Subcutaneous abdominal adipose tissue (tissue), 5 donors: ENCODE data around the gene PRRX1.

Experiments
- H3K27ac ChIP-seq: one replicate; pipeline ENCODE4 v1.7.0; 2013; ENCODE audit warnings: low read depth, mild to moderate bottlenecking, inconsistent platforms, low read length, moderate library complexity
- H3K27me3 ChIP-seq, 5 donors: one replicate each; pipeline ENCODE4 v1.7.0; 2013; ENCODE audit warnings: low read length in 5 of 5, inconsistent platforms in 1 of 5; ENCODE audit not compliant: control insufficient read depth in 5 of 5, insufficient read depth in 4 of 5
- H3K36me3 ChIP-seq, 5 donors: one replicate each; pipeline ENCODE4 v1.7.0; 2013; ENCODE audit warnings: low read length in 5 of 5; ENCODE audit not compliant: control insufficient read depth in 5 of 5, insufficient read depth in 5 of 5
- H3K4me1 ChIP-seq, 5 donors: one replicate each; pipeline ENCODE4 v1.7.0; 2013; ENCODE audit warnings: low read length in 5 of 5, mild to moderate bottlenecking in 3 of 5, moderate library complexity in 1 of 5; ENCODE audit not compliant: control insufficient read depth in 5 of 5, insufficient read depth in 5 of 5
- H3K4me3 ChIP-seq, 5 donors: one replicate each; pipeline ENCODE4 v1.7.0; 2013; ENCODE audit warnings: low read length in 5 of 5, low read depth in 1 of 5
- H3K9ac ChIP-seq, 5 donors: one replicate each; pipeline ENCODE4 v1.7.0; 2013; ENCODE audit warnings: low read length in 5 of 5, mild to moderate bottlenecking in 4 of 5, moderate library complexity in 3 of 5
- H3K9me3 ChIP-seq, 5 donors: one replicate each; pipeline ENCODE4 v1.7.0; 2013; ENCODE audit warnings: low read length in 5 of 5; ENCODE audit not compliant: control insufficient read depth in 5 of 5
- donor health status: healthy.
- donor health status: healthy.
- donor health status: healthy.
- donor health status: healthy.
- donor health status: healthy.

Gene PRRX1

GRCh38 chr1:170743083-170743482 is 79.2 kb downstream of the PRRX1 start:
- Histone ChIP-seq H3K9me3 (peaks cover 0 to 6% (median 2%) of the 10 kb centered on the region in 5 donors), H3K4me1 (no peaks in the 10 kb centered on the region), H3K27ac (no peak overlapping the region), H3K4me3 (no peak overlapping the region), H3K9ac (no peak overlapping the region), H3K27me3 (no peaks in the 10 kb centered on the region), H3K36me3 (no peaks in the 10 kb centered on the region)

DNA sequence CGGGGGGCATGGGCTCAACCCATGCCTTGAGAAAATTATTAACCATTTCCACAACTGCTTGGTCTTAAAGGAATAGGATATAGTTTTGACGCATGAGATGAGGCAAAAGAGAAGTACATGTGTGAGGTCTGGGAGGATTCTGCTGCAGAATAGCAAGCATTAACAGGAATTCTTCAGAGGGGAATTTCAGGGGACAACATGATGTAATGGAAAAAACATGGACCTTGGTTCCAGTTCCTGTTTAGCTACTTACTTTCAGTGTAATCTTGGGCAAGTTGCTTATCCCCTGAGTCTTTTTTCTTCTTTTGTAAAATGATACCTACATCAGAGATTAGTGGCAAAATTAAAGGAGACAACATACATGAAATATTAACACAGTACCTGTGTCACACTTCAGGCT is 85.6 kb downstream of the PRRX1 start:
- H3K4me3 ChIP-seq: no peak overlapping the region
- H3K9ac ChIP-seq: no peak overlapping the region
- no peaks in the 10 kb centered on the region for H3K36me3 ChIP-seq
- H3K9me3 ChIP-seq: peaks cover 0 to under 1% (median 0%) of the 10 kb centered on the region in 5 donors
- H3K27ac ChIP-seq: no peak overlapping the region
- no peaks in the 10 kb centered on the region for H3K27me3 ChIP-seq
- no peaks in the 10 kb centered on the region for H3K4me1 ChIP-seq

- H3K27ac ChIP-seq: no peak overlapping the region
- H3K4me1 ChIP-seq: no peaks in the 10 kb centered on the region
- no peaks in the 10 kb centered on the region for H3K9me3 ChIP-seq
- H3K36me3 ChIP-seq: no peaks in the 10 kb centered on the region
- no peaks in the 10 kb centered on the region for H3K27me3 ChIP-seq
- H3K4me3 ChIP-seq: no peak overlapping the region
- H3K9ac ChIP-seq: no peak overlapping the region
Observed at GRCh38 chr1:170749959-170750358, 86.0 kb downstream of the PRRX1 start.

- Histone ChIP-seq H3K27ac (no peak overlapping the region), H3K36me3 (no peaks in the 10 kb centered on the region), H3K4me3 (no peak overlapping the region), H3K9me3 (no peaks in the 10 kb centered on the region), H3K27me3 (no peaks in the 10 kb centered on the region), H3K9ac (no peak overlapping the region), H3K4me1 (no peaks in the 10 kb centered on the region)
Observed at GRCh38 chr1:170755795-170756194, 91.9 kb downstream of the PRRX1 start.

DNA sequence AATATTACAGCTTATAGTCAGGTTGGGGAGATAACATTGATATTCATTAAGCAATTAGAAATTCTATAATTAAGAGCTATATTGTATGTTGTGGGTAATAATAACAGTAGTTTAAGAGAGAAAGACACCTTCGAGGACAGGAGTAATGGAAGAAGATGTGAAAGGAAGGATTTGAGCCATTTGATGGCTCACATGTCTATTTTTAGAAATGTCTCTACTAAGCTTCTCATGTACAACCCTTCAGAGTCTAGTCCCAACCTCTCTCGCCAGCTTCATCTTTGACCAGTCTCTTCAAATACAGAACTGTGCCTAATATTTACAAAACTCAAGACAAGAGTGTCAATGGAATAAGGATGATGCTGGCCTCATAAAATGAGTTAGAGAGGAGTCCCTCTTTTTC is 95.1 kb downstream of the PRRX1 start:
- no peaks in the 10 kb centered on the region for H3K4me1 ChIP-seq
- H3K36me3 ChIP-seq: no peaks in the 10 kb centered on the region
- H3K9me3 ChIP-seq: no peaks in the 10 kb centered on the region
- H3K27me3 ChIP-seq: no peaks in the 10 kb centered on the region
- H3K27ac ChIP-seq: no peak overlapping the region
- no peak overlapping the region for H3K4me3 ChIP-seq
- H3K9ac ChIP-seq: no peak overlapping the region

DNA sequence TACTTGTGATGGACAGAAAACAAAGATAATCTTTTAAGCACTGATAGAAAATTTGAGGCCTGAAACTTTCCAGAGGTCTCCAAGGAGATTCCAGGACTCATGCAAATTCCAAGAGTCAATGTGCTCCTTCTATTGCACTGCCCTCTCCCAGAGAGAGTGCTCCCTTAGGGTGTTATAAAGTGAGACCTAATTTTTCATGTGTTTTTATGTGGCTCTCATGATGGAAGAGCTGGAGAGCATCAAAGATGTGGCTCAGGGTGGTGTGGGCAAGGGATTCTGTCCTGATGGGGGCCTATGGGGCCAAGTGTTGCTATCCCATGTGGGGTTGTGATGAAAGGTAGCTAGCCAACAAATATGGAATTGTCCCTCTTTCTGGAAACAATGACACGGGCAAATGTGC is 101.3 kb downstream of the PRRX1 start:
- no peaks in the 10 kb centered on the region for H3K27me3 ChIP-seq
- H3K9ac ChIP-seq: no peak overlapping the region
- no peaks in the 10 kb centered on the region for H3K9me3 ChIP-seq
- H3K4me3 ChIP-seq: no peak overlapping the region
- no peaks in the 10 kb centered on the region for H3K36me3 ChIP-seq
- no peak overlapping the region for H3K27ac ChIP-seq
- no peaks in the 10 kb centered on the region for H3K4me1 ChIP-seq

- no peaks in the 10 kb centered on the region for H3K9me3 ChIP-seq
- H3K9ac ChIP-seq: no peak overlapping the region
- H3K27me3 ChIP-seq: no peaks in the 10 kb centered on the region
- no peaks in the 10 kb centered on the region for H3K36me3 ChIP-seq
- H3K4me1 ChIP-seq: no peaks in the 10 kb centered on the region
- no peak overlapping the region for H3K27ac ChIP-seq
- H3K4me3 ChIP-seq: no peak overlapping the region
Observed at GRCh38 chr1:170765712-170766330, 101.9 kb downstream of the PRRX1 start.

DNA sequence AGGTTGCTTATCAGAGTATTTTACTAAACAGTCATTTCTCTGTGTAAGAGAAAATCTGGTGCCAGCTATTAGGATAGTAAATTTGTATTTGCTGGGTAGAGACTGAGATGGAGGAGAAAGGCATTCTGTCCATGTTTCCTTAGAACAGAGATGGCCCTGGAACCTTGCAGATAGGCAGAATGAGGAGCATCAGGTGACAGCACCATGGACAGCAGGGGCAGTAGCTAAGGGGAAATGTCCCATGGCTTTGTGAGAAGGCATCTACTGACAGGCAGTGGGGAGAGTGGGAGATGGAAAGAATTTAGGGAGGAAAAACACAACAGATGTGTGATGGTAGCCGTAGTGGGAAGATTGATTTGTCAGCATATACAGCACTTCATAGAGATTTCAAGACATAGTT is 105.0 kb downstream of the PRRX1 start:
- Histone ChIP-seq H3K9ac (no peak overlapping the region), H3K9me3 (no peaks in the 10 kb centered on the region), H3K4me1 (no peaks in the 10 kb centered on the region), H3K36me3 (no peaks in the 10 kb centered on the region), H3K27ac (no peak overlapping the region), H3K27me3 (no peaks in the 10 kb centered on the region), H3K4me3 (no peak overlapping the region)

DNA sequence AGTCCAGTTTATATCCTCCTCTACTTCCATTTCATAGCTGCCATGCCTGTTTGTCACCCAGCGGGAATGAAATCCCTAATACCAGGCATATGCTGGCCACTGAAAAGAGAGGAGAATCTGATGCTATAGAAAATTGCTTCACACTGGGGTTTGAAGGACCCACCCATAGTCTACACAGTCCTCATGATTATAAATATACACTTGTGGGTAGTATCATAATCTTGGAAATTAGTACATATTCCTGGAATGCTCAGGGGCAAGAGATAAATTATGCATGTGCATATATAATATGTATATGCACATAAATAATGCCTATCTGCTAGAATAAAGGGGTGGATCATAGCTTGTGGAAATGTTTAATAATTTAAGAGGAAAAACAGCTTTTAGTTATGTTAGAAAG is 105.8 kb downstream of the PRRX1 start:
- H3K9me3 ChIP-seq: no peaks in the 10 kb centered on the region
- no peaks in the 10 kb centered on the region for H3K4me1 ChIP-seq
- no peak overlapping the region for H3K27ac ChIP-seq
- H3K36me3 ChIP-seq: no peaks in the 10 kb centered on the region
- no peak overlapping the region for H3K4me3 ChIP-seq
- no peaks in the 10 kb centered on the region for H3K27me3 ChIP-seq
- no peak overlapping the region for H3K9ac ChIP-seq

DNA sequence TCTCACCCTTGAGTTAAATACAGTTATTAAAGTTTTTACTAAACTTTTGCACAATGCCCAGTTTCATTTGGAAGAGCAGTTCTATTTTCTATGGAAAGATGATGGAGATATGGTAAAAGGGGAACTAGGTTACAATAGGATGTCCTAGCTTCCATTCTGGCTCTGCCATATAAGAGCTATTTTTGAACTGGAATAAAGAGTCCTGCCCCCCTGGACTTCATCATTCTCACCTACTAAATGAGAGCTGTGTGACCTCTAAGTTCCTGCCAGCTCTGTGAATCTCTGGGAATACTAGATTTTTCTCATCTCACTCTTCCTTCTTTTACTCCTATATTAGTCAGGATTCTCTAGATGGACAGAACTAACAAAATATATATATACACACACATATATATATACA is 106.3 kb downstream of the PRRX1 start:
- H3K9me3 ChIP-seq: no peaks in the 10 kb centered on the region
- H3K4me3 ChIP-seq: no peak overlapping the region
- H3K36me3 ChIP-seq: no peaks in the 10 kb centered on the region
- H3K9ac ChIP-seq: no peak overlapping the region
- H3K27ac ChIP-seq: no peak overlapping the region
- H3K27me3 ChIP-seq: no peaks in the 10 kb centered on the region
- H3K4me1 ChIP-seq: no peaks in the 10 kb centered on the region

- Histone ChIP-seq H3K27me3 (no peaks in the 10 kb centered on the region), H3K4me3 (no peak overlapping the region), H3K36me3 (no peaks in the 10 kb centered on the region), H3K9ac (no peak overlapping the region), H3K9me3 (no peaks in the 10 kb centered on the region), H3K27ac (no peak overlapping the region), H3K4me1 (peaks cover 0 to 7% (median 4%) of the 10 kb centered on the region in 5 donors)
Observed at GRCh38 chr1:170776252-170776651, 112.3 kb downstream of the PRRX1 start.
